ENCODE measurements around the gene VAMP7.

GRCh38 chrX:155938132-155938531 lies 57.0 kb downstream of the VAMP7 start:
- no peak for TF ChIP-seq POLR2A (IDR thresholded peaks at IDR 0.05; ENCODE audit: low read depth, low read length)
- no peak for TF ChIP-seq POLR2AphosphoS5 (IDR thresholded peaks at IDR 0.05; ENCODE audit: low read depth, low read length)
- TF ChIP-seq TAF1 (IDR thresholded peaks at IDR 0.05; ENCODE audit: low read depth, low read length) = no peak
